HCT116 (cell line): Measurements from ENCODE around the gene CYP3A4.
"Not testable (repeated sequence)": the region's sequence is repeated elsewhere in the genome, so short reads cannot be mapped to it uniquely, and the experiment has no call there.

Experiments used
- EGR1 ChIP-seq: IDR thresholded peaks from 2 replicates; pipeline ENCODE4 v1.6.1; 2012; ENCODE audit warnings: low read depth
- ELF1 ChIP-seq: IDR thresholded peaks from 2 replicates; pipeline ENCODE4 v1.6.1; 2012; ENCODE audit warnings: low read depth, borderline replicate concordance
- EZH2 ChIP-seq: fragments of 200-600 bp; sonication (generic); IDR thresholded peaks from 2 replicates; pipeline ENCODE4 v1.6.1; 2017; ENCODE audit warnings: antibody characterized with exemption, mixed run types
- TF ChIP-seq, protein P1 (sequence below), 3 experiments: fragments of 200-600 bp in 1 of 3; sonication (generic) in 1 of 3; IDR thresholded peaks in 2 of 3; conservative IDR thresholded peaks in 1 of 3; 2 replicates each; pipeline ENCODE4 v1.5.1; 2012 to 2017; ENCODE audit warnings: low read depth in 2 of 3, low read length in 2 of 3, antibody characterized with exemption in 1 of 3, borderline replicate concordance in 1 of 3, control low read depth in 1 of 3, mild to moderate bottlenecking in 1 of 3, mixed read lengths in 1 of 3, mixed run types in 1 of 3, moderate library complexity in 1 of 3; ENCODE audit not compliant: insufficient read depth in 1 of 3

- TF ChIP-seq EZH2, ELF1: not testable (repeated sequence)
- TF ChIP-seq, protein P1, sequence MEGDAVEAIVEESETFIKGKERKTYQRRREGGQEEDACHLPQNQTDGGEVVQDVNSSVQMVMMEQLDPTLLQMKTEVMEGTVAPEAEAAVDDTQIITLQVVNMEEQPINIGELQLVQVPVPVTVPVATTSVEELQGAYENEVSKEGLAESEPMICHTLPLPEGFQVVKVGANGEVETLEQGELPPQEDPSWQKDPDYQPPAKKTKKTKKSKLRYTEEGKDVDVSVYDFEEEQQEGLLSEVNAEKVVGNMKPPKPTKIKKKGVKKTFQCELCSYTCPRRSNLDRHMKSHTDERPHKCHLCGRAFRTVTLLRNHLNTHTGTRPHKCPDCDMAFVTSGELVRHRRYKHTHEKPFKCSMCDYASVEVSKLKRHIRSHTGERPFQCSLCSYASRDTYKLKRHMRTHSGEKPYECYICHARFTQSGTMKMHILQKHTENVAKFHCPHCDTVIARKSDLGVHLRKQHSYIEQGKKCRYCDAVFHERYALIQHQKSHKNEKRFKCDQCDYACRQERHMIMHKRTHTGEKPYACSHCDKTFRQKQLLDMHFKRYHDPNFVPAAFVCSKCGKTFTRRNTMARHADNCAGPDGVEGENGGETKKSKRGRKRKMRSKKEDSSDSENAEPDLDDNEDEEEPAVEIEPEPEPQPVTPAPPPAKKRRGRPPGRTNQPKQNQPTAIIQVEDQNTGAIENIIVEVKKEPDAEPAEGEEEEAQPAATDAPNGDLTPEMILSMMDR (IDR thresholded peaks at IDR 0.05 in 2 of 3, conservative IDR thresholded peaks at IDR 0.05 in 1 of 3; ENCODE audit: borderline replicate concordance in 1 of 3, insufficient read depth in 1 of 3, low read depth in 2 of 3, low read length in 2 of 3), result not testable (repeated sequence)
- peak; percentile 8; the same call in 1 of the 2 replicates for TF ChIP-seq EGR1
These were observed 32.5 kb downstream of the CYP3A4 start for GRCh38 chr7:99751322-99752052.
